ENCODE data around the gene PHKG1.
"Not testable (repeated sequence)": the region's sequence is repeated elsewhere in the genome, so short reads cannot be mapped to it uniquely, and the experiment has no call there.

Gene PHKG1

GRCh38 chr7:56115852-56116538 lies 23.2 kb upstream of the PHKG1 start, which contains the start of gene NUPR2:
Gene NUPR2 (minus strand): TSS chr7:56116417. CDS start chr7:56116314, 103 bp downstream.
- no peaks in the 10 kb centered on the region for H3K4me1 ChIP-seq (ENCODE audit: control insufficient read depth in 1 of 2, insufficient read depth in 1 of 2, low read depth in 1 of 2, low read length in 1 of 2)
- H3K27ac ChIP-seq: no peak within 1 kb of the TSS
- H3K9me3 ChIP-seq: no peaks in the 10 kb centered on the region
- H3K27me3 ChIP-seq: peaks cover 65% of the 10 kb centered on the region
- H3K36me3 ChIP-seq: no peaks in the 10 kb centered on the region
- TF ChIP-seq, protein P1, sequence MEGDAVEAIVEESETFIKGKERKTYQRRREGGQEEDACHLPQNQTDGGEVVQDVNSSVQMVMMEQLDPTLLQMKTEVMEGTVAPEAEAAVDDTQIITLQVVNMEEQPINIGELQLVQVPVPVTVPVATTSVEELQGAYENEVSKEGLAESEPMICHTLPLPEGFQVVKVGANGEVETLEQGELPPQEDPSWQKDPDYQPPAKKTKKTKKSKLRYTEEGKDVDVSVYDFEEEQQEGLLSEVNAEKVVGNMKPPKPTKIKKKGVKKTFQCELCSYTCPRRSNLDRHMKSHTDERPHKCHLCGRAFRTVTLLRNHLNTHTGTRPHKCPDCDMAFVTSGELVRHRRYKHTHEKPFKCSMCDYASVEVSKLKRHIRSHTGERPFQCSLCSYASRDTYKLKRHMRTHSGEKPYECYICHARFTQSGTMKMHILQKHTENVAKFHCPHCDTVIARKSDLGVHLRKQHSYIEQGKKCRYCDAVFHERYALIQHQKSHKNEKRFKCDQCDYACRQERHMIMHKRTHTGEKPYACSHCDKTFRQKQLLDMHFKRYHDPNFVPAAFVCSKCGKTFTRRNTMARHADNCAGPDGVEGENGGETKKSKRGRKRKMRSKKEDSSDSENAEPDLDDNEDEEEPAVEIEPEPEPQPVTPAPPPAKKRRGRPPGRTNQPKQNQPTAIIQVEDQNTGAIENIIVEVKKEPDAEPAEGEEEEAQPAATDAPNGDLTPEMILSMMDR (IDR thresholded peaks at IDR 0.05): no peak
- no peak within 1 kb of the TSS for H3K4me3 ChIP-seq (ENCODE audit: low read depth in 1 of 2, low read length in 1 of 2)

DNA sequence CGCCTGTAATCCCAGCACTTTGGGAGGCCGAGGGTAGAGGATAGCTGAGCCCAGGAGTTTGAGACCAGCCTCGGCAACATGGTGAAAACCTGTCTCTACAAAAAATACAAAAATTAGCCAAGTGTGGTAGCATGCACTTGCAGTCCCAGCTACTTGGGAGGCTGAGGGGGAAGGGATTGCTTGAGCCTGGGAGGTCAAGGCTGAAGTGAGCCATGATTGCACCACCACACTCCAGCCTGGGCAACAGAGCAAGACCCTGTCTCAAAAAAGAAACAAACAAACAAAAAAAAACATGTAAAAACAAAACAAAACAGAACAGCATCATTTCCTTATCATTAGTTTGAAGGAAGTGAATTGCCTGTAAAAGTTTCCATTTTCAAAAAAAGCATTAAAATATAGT lies 19.5 kb upstream of the PHKG1 start:
- not testable (repeated sequence) for H3K4me1 ChIP-seq (ENCODE audit: control insufficient read depth in 1 of 2, insufficient read depth in 1 of 2, low read depth in 1 of 2, low read length in 1 of 2); H3K4me3 ChIP-seq (ENCODE audit: low read depth in 1 of 2, low read length in 1 of 2); H3K9me3 ChIP-seq; H3K27ac ChIP-seq; H3K36me3 ChIP-seq
- peaks cover 85% of the 10 kb centered on the region for H3K27me3 ChIP-seq

- H3K4me1 ChIP-seq (ENCODE audit: control insufficient read depth in 1 of 2, insufficient read depth in 1 of 2, low read depth in 1 of 2, low read length in 1 of 2): peaks cover 9 to 16% of the 10 kb centered on the region in 2 experiments
- no peak overlapping the region for H3K27ac ChIP-seq
- H3K4me3 ChIP-seq (ENCODE audit: low read depth in 1 of 2, low read length in 1 of 2): no peak overlapping the region
- no peaks in the 10 kb centered on the region for H3K36me3 ChIP-seq
- TF ChIP-seq, protein P1 (IDR thresholded peaks at IDR 0.05): no peak
- H3K27me3 ChIP-seq: peaks cover 69% of the 10 kb centered on the region
- no peaks in the 10 kb centered on the region for H3K9me3 ChIP-seq
Observed at GRCh38 chr7:56110611-56111010, 17.9 kb upstream of the PHKG1 start.

DNA sequence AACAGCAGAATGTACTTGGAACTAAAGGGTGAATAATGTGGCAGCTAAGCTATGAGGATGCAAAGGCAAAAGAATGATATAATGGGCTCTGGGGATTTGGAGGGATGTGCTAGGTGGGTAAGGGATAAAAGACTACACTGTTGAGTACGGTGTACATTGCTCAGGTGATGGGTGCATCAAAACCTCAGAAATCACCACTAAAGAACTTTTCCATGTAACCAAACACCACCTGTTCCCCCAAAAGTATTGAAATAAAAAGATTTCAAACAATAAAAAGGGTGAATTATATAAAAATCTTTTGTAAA lies 15.2 kb upstream of the PHKG1 start:
- no peak overlapping the region for H3K27ac ChIP-seq
- H3K9me3 ChIP-seq: no peaks in the 10 kb centered on the region
- TF ChIP-seq, protein P1 (IDR thresholded peaks at IDR 0.05): no peak
- H3K27me3 ChIP-seq: peaks cover 45% of the 10 kb centered on the region
- H3K36me3 ChIP-seq: peaks cover 15% of the 10 kb centered on the region
- H3K4me1 ChIP-seq (ENCODE audit: control insufficient read depth in 1 of 2, insufficient read depth in 1 of 2, low read depth in 1 of 2, low read length in 1 of 2): peaks cover 18 to 23% of the 10 kb centered on the region in 2 experiments
- peak overlapping the region in 1 of 2 experiments; percentile 84 for H3K4me3 ChIP-seq (ENCODE audit: low read depth in 1 of 2, low read length in 1 of 2)

DNA sequence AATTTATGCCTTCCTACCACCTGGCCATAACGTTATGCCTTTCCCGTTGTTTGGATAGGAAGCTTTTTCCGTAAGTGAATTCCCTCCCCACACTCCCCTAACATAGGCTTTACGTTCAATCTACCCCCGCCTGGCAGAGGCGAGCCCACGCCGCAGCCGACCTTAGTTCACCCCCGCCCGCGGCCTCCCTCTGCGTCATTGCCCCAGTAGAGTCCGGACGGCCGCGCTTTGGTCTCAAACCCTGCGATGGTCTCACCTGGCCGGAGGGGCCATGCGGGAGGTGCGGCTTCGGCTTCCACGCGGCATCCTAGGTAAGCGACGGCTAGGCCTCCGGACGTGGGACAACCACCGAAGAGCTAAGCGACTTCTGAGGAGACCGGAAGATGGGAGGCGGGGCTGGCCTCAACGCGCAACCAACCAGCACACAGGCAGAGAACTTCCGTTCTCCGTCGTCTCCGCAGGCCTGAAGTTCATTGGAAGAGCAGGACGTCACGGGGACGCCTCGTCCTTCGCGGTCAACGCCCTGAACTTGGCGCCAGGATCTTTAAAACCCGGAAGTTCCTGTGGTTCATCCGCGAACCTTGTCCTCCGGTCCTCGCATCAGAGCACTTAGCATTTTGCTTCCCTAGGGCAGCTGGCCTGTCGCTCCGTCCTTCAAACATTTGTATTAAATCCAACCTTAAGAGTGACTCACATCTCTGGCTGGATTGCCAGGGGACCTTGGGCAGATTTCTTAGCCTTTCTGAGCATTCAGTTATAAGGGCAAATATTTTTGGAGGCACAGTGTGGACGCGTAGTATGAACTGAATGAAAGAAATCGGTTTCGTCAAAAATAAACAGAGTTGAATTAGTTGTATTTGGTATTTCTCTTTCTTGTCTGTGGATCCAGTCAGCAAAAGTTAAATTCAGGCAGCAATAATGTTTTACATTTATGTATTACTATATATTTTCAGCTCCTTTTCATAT lies 13.6 kb upstream of the PHKG1 start, which contains the start of gene CHCHD2:
Gene CHCHD2 (minus strand): TSS at position 369 of the 966 bp plus-strand sequence. CDS start 63 bp downstream, at position 306.
- H3K9me3 ChIP-seq: no peaks in the 10 kb centered on the region
- peak within 1 kb of the TSS; percentile 76 to 84 for H3K4me3 ChIP-seq (ENCODE audit: low read depth in 1 of 2, low read length in 1 of 2)
- TF ChIP-seq, protein P1 (IDR thresholded peaks at IDR 0.05): peak; percentile 12
- peaks cover 18 to 23% of the 10 kb centered on the region in 2 experiments for H3K4me1 ChIP-seq (ENCODE audit: control insufficient read depth in 1 of 2, insufficient read depth in 1 of 2, low read depth in 1 of 2, low read length in 1 of 2)
- peaks cover 32% of the 10 kb centered on the region for H3K27me3 ChIP-seq
- H3K36me3 ChIP-seq: peaks cover 30% of the 10 kb centered on the region
- peak within 1 kb of the TSS; percentile 87 for H3K27ac ChIP-seq
